Panc1 (cell line): Measurements from ENCODE around the gene MED13L. TPM values are rescaled to one million over a fixed set of nuclear protein-coding genes. Genes with fewer than 3 reads are reported as not detected.

Source experiments
- ATAC-seq: fragments of 200-7000 bp; cut with Tn5 transposase; 2 replicates; pipeline ENCODE4 v1.9.1; 2020; ENCODE audit warnings: mild to moderate bottlenecking, moderate library complexity
- BruUV-seq: library from RNA; stranded (reverse); fragments of 400-500 nt; replicated peaks from 2 replicates; lab custom pipeline; 2021; lab: Mats Ljungman, UMichigan
- CTCF ChIA-PET: fragments of 300-600 bp; sonication (Branson Sonifier 250); formaldehyde crosslinking; loops from one replicate; lab custom pipeline; 2022; ENCODE audit warnings: antibody characterized with exemption; lab: Charles Lee
- POLR2A ChIA-PET: fragments of 300-600 bp; sonication (Branson Sonifier 250); formaldehyde crosslinking; loops from one replicate; lab custom pipeline; 2022; ENCODE audit warnings: antibody characterized with exemption; lab: Charles Lee
- DNase-seq: peaks from one replicate; pipeline ENCODE4 v3.0.0-alpha.2; 2010; ENCODE audit warnings: low read depth, low spot score
- H3K27ac ChIP-seq: 2 replicates; pipeline ENCODE4 v1.5.1; 2011; ENCODE audit warnings: mild to moderate bottlenecking, low read length, inconsistent platforms
- H3K27me3 ChIP-seq: fragments of 200-500 bp; sonication (Bioruptor generic); 2 replicates; pipeline ENCODE4 v1.6.0; 2014; ENCODE audit warnings: low read length, inconsistent platforms; ENCODE audit not compliant: control insufficient read depth, insufficient read depth
- H3K36me3 ChIP-seq: fragments of 200-500 bp; sonication (Bioruptor generic); 2 replicates; pipeline ENCODE4 v1.5.1; 2014; ENCODE audit warnings: inconsistent platforms, mild to moderate bottlenecking, low read length, moderate library complexity; ENCODE audit not compliant: control insufficient read depth, insufficient read depth
- H3K4me1 ChIP-seq: 2 replicates; pipeline ENCODE4 v1.5.1; 2011; ENCODE audit warnings: inconsistent platforms, mild to moderate bottlenecking, low read length, moderate library complexity; ENCODE audit not compliant: control insufficient read depth, insufficient read depth
- H3K4me3 ChIP-seq, 2 experiments: 2 replicates each; pipeline ENCODE4 v1.5.1; 2011 to 2012; ENCODE audit warnings: low read depth in 2 of 2, low read length in 2 of 2, mild to moderate bottlenecking in 2 of 2, inconsistent platforms in 1 of 2, moderate library complexity in 1 of 2
- H3K9me3 ChIP-seq: fragments of 200-500 bp; sonication (Bioruptor generic); 2 replicates; pipeline ENCODE4 v1.5.1; 2014; ENCODE audit warnings: low read depth, mild to moderate bottlenecking, inconsistent platforms, low read length, moderate library complexity; ENCODE audit not compliant: control insufficient read depth, insufficient read depth
- POLR2AphosphoS5 ChIP-seq: IDR thresholded peaks from 2 replicates; pipeline ENCODE4 v1.6.1; 2012; ENCODE audit warnings: mild to moderate bottlenecking, low read depth, low read length, moderate library complexity
- SIN3A ChIP-seq: IDR thresholded peaks from 2 replicates; pipeline ENCODE4 v1.6.1; 2012; ENCODE audit warnings: low read depth, mild to moderate bottlenecking, low read length, moderate library complexity, borderline replicate concordance; ENCODE audit not compliant: insufficient read depth
- TCF7L2 ChIP-seq: IDR thresholded peaks from 2 replicates; pipeline ENCODE4 v1.6.1; 2011; ENCODE audit warnings: mild to moderate bottlenecking, low read depth, low read length, inconsistent platforms
- in situ Hi-C: cut with HindIII; loops from 2 replicates; pipeline ENCODE4 v1.10.0; 2016; ENCODE audit warnings: low sequenced_read_pairs, low pct_unique_long_range_greater_than_20kb
- intact Hi-C: fragments of 100-400 bp; cut with micrococcal nuclease; formaldehyde crosslinking; loops from one replicate; pipeline ENCODE4 v1.10.0; 2022; ENCODE audit not compliant: unreplicated experiment
- total RNA-seq: library from RNA; stranded (reverse); gene quantifications from one replicate; pipeline ENCODE4 v1.2.1, GENCODE V29; 2021; ENCODE audit not compliant: unreplicated experiment
- TF ChIP-seq, protein P1 (sequence below): fragments of 450-650 bp; IDR thresholded peaks from 2 replicates; pipeline ENCODE4 v1.5.1; 2017; ENCODE audit warnings: mild to moderate bottlenecking
- TF ChIP-seq, protein P2 (sequence below), 2 experiments: IDR thresholded peaks; 2 replicates each; pipeline ENCODE4 v1.6.1; 2011 to 2012; ENCODE audit warnings: low read depth in 2 of 2, control low read depth in 1 of 2, low read length in 1 of 2, mild to moderate bottlenecking in 1 of 2, moderate library complexity in 1 of 2; ENCODE audit not compliant: insufficient read depth in 1 of 2

Gene MED13L
- total RNA-seq, 1 experiment from 2014 or later = 170 TPM

DNA sequence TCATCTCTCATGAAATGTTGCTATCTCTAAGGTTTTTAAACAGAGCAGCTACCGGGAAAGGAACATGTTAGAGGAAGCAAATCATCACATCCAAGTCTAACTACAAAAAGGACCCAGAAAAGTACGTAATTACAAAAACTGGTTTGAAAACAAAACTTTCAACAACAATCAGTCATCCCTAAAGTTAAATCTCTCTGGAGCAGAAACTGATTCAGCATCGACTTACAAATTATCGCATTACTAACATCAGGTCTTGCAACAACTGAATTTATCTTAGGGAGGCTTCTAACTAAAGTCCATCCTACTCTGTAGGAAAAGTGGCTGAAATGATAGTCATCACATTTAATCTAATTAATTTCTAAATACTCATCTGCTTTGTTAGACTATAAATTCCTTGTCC, 137.0 kb downstream of the MED13L start:
- intact Hi-C loops (no loop called here), in situ Hi-C loops (no loop called here)
- Histone ChIP-seq H3K4me3 (no peak overlapping the region), H3K36me3 (no peaks in the 10 kb centered on the region), H3K9me3 (no peaks in the 10 kb centered on the region), H3K27me3 (no peaks in the 10 kb centered on the region), H3K4me1 (peaks cover 75% of the 10 kb centered on the region), H3K27ac (peak overlapping the region; percentile 56)
- TF ChIP-seq TCF7L2 (no peak), POLR2AphosphoS5 (no peak), SIN3A (no peak)
- TF ChIP-seq, protein P1, sequence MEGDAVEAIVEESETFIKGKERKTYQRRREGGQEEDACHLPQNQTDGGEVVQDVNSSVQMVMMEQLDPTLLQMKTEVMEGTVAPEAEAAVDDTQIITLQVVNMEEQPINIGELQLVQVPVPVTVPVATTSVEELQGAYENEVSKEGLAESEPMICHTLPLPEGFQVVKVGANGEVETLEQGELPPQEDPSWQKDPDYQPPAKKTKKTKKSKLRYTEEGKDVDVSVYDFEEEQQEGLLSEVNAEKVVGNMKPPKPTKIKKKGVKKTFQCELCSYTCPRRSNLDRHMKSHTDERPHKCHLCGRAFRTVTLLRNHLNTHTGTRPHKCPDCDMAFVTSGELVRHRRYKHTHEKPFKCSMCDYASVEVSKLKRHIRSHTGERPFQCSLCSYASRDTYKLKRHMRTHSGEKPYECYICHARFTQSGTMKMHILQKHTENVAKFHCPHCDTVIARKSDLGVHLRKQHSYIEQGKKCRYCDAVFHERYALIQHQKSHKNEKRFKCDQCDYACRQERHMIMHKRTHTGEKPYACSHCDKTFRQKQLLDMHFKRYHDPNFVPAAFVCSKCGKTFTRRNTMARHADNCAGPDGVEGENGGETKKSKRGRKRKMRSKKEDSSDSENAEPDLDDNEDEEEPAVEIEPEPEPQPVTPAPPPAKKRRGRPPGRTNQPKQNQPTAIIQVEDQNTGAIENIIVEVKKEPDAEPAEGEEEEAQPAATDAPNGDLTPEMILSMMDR = no peak
- TF ChIP-seq, protein P2, sequence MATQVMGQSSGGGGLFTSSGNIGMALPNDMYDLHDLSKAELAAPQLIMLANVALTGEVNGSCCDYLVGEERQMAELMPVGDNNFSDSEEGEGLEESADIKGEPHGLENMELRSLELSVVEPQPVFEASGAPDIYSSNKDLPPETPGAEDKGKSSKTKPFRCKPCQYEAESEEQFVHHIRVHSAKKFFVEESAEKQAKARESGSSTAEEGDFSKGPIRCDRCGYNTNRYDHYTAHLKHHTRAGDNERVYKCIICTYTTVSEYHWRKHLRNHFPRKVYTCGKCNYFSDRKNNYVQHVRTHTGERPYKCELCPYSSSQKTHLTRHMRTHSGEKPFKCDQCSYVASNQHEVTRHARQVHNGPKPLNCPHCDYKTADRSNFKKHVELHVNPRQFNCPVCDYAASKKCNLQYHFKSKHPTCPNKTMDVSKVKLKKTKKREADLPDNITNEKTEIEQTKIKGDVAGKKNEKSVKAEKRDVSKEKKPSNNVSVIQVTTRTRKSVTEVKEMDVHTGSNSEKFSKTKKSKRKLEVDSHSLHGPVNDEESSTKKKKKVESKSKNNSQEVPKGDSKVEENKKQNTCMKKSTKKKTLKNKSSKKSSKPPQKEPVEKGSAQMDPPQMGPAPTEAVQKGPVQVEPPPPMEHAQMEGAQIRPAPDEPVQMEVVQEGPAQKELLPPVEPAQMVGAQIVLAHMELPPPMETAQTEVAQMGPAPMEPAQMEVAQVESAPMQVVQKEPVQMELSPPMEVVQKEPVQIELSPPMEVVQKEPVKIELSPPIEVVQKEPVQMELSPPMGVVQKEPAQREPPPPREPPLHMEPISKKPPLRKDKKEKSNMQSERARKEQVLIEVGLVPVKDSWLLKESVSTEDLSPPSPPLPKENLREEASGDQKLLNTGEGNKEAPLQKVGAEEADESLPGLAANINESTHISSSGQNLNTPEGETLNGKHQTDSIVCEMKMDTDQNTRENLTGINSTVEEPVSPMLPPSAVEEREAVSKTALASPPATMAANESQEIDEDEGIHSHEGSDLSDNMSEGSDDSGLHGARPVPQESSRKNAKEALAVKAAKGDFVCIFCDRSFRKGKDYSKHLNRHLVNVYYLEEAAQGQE (IDR thresholded peaks at IDR 0.05; ENCODE audit: insufficient read depth in 1 of 2, low read depth in 2 of 2, low read length in 1 of 2) = no peak
- DNase-seq = no peak
- POLR2A ChIA-PET = no interaction called here
- no peak for ATAC-seq
- BruUV-seq = no TSS peak
- CTCF ChIA-PET = interaction anchor here (0.7 kb wide), 1 partner anchor 13 kb away, joined by 4 read pairs; no protein-coding TSS in a partner anchor

DNA sequence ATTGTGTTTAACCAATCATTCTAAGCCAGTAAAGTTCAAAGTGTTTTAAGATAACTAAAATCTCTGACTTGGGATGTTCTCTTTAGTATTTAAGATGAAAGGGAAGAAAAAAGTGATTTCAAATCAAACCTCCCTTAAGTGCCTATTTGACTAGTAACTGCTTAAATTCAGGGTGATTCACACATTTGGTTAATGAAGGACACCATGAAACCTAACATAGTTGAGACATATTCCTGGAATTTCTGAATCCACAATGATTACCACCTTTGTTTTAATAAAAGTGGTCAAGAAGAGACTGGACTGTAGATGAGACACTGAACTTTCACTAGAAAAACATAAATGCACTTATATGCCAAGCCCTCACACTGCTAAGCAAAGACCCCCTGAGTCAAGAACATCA, 138.7 kb downstream of the MED13L start:
- ATAC-seq = no peak
- Histone ChIP-seq H3K27ac (peak overlapping the region; percentile 5; the same call in 1 of the 2 replicates), H3K4me1 (peaks cover 65% of the 10 kb centered on the region), H3K4me3 (no peak overlapping the region), H3K36me3 (no peaks in the 10 kb centered on the region), H3K27me3 (no peaks in the 10 kb centered on the region), H3K9me3 (no peaks in the 10 kb centered on the region)
- in situ Hi-C loops (no loop called here), intact Hi-C loops (no loop called here)
- no TSS peak for BruUV-seq
- TF ChIP-seq TCF7L2 = no peak
- TF ChIP-seq POLR2AphosphoS5 = no peak
- TF ChIP-seq, protein P1 = no peak
- TF ChIP-seq SIN3A = no peak
- TF ChIP-seq, protein P2 (IDR thresholded peaks at IDR 0.05; ENCODE audit: insufficient read depth in 1 of 2, low read depth in 2 of 2, low read length in 1 of 2) = no peak
- POLR2A ChIA-PET = interaction anchor here (0.6 kb wide), 1 partner anchor 453 kb away, joined by 5 read pairs; no protein-coding TSS in a partner anchor
- CTCF ChIA-PET = interaction anchor here (0.5 to 0.6 kb wide), 2 partner anchors 66 to 94 kb away, joined by 8 to 10 read pairs; no protein-coding TSS in a partner anchor
- no peak for DNase-seq
